ENCODE data around the gene LOC128125822.
A peak's percentile ranks its signal among the peaks of the same experiment; 100 is the strongest.
"Not testable (repeated sequence)": the region's sequence is repeated elsewhere in the genome, so short reads cannot be mapped to it uniquely, and the experiment has no call there.

LOC128125822 gene

GRCh38 chr6:63580704-63580961 lies 8.4 kb downstream of the LOC128125822 start:
- peaks cover 51 to 54% of the 10 kb centered on the region in 2 donors for H3K36me3 ChIP-seq (ENCODE audit: control insufficient read depth in 2 of 2, insufficient read depth in 2 of 2, low read length in 2 of 2)
- no peaks in the 10 kb centered on the region for H3K9me3 ChIP-seq (ENCODE audit: control insufficient read depth in 2 of 2, low read length in 2 of 2)
- no peaks in the 10 kb centered on the region for H3K27me3 ChIP-seq (ENCODE audit: control insufficient read depth in 2 of 2, insufficient read depth in 2 of 2, low read length in 2 of 2)
- H3K4me3 ChIP-seq (ENCODE audit: low read length in 2 of 2) = no peak overlapping the region
- H3K27ac ChIP-seq (ENCODE audit: low read depth in 2 of 2, low read length in 2 of 2) = no peak overlapping the region
- no peak overlapping the region for H3K9ac ChIP-seq (ENCODE audit: low read depth in 1 of 2, low read length in 2 of 2)
- H3K4me1 ChIP-seq (ENCODE audit: control insufficient read depth in 2 of 2, insufficient read depth in 2 of 2, low read length in 2 of 2) = peaks cover 0 to 9% of the 10 kb centered on the region in 2 donors

- H3K27ac ChIP-seq (ENCODE audit: low read depth in 2 of 2, low read length in 2 of 2) = no peak overlapping the region
Observed at GRCh38 chr6:63581355-63582013, 9.2 kb downstream of the LOC128125822 start.

DNA sequence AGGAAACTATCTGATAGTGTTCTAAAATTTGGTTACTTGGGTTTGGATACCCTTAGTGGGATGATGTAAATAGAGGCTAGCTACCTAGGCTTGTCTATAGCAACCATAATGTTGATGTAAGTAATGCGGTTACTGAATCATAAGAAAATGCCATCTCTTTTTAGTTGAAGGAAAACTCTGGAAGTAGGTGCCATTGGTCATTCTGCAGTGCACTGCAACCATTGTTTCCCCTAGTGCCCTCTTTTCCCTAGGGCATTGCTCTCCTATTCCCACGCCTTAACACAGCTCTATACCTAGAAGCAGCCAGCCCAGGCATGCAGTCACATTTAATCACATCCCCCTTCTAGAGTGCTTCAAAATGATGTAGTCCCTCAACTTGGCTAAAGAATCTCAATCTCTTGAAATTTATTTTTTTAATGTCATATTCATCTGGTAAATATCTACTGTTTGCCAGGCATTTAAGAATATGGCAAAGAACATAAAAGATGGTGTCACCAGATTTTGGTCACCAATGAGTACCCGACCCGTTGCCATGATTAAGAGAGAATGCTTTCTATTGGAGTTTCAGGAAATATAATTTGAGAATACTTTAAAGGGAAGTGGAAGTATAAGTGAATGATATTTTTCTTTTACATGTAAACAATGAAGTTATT lies 10.4 kb downstream of the LOC128125822 start:
- H3K9ac ChIP-seq (ENCODE audit: low read depth in 1 of 2, low read length in 2 of 2) = no peak overlapping the region
- no peaks in the 10 kb centered on the region for H3K27me3 ChIP-seq (ENCODE audit: control insufficient read depth in 2 of 2, insufficient read depth in 2 of 2, low read length in 2 of 2)
- no peak overlapping the region for H3K4me3 ChIP-seq (ENCODE audit: low read length in 2 of 2)
- no peaks in the 10 kb centered on the region for H3K9me3 ChIP-seq (ENCODE audit: control insufficient read depth in 2 of 2, low read length in 2 of 2)
- H3K27ac ChIP-seq (ENCODE audit: low read depth in 2 of 2, low read length in 2 of 2) = no peak overlapping the region
- peaks cover 41% of the 10 kb centered on the region in 2 donors for H3K36me3 ChIP-seq (ENCODE audit: control insufficient read depth in 2 of 2, insufficient read depth in 2 of 2, low read length in 2 of 2)
- peaks cover 0 to 7% of the 10 kb centered on the region in 2 donors for H3K4me1 ChIP-seq (ENCODE audit: control insufficient read depth in 2 of 2, insufficient read depth in 2 of 2, low read length in 2 of 2)

More at GRCh38 chr6:63581355-63582013, 9.2 kb downstream of the LOC128125822 start:
- Histone ChIP-seq H3K27me3 (ENCODE audit: control insufficient read depth in 2 of 2, insufficient read depth in 2 of 2, low read length in 2 of 2) (no peaks in the 10 kb centered on the region), H3K9me3 (ENCODE audit: control insufficient read depth in 2 of 2, low read length in 2 of 2) (no peaks in the 10 kb centered on the region), H3K4me1 (ENCODE audit: control insufficient read depth in 2 of 2, insufficient read depth in 2 of 2, low read length in 2 of 2) (peaks cover 0 to 7% of the 10 kb centered on the region in 2 donors), H3K4me3 (ENCODE audit: low read length in 2 of 2) (no peak overlapping the region), H3K36me3 (ENCODE audit: control insufficient read depth in 2 of 2, insufficient read depth in 2 of 2, low read length in 2 of 2) (peaks cover 51 to 52% of the 10 kb centered on the region in 2 donors), H3K9ac (ENCODE audit: low read depth in 1 of 2, low read length in 2 of 2) (no peak overlapping the region)

- Histone ChIP-seq H3K4me1 (ENCODE audit: control insufficient read depth in 2 of 2, insufficient read depth in 2 of 2, low read length in 2 of 2) (peaks cover 0 to 7% of the 10 kb centered on the region in 2 donors), H3K27me3 (ENCODE audit: control insufficient read depth in 2 of 2, insufficient read depth in 2 of 2, low read length in 2 of 2) (no peaks in the 10 kb centered on the region), H3K27ac (ENCODE audit: low read depth in 2 of 2, low read length in 2 of 2) (no peak overlapping the region), H3K9me3 (ENCODE audit: control insufficient read depth in 2 of 2, low read length in 2 of 2) (no peaks in the 10 kb centered on the region), H3K9ac (ENCODE audit: low read depth in 1 of 2, low read length in 2 of 2) (no peak overlapping the region), H3K36me3 (ENCODE audit: control insufficient read depth in 2 of 2, insufficient read depth in 2 of 2, low read length in 2 of 2) (peaks cover 28 to 30% of the 10 kb centered on the region in 2 donors), H3K4me3 (ENCODE audit: low read length in 2 of 2) (no peak overlapping the region)
Observed at GRCh38 chr6:63584125-63584514, 11.8 kb downstream of the LOC128125822 start.

GRCh38 chr6:63584566-63584965 lies 12.3 kb downstream of the LOC128125822 start:
- peaks cover 0 to 7% of the 10 kb centered on the region in 2 donors for H3K4me1 ChIP-seq (ENCODE audit: control insufficient read depth in 2 of 2, insufficient read depth in 2 of 2, low read length in 2 of 2)
- no peak overlapping the region for H3K9ac ChIP-seq (ENCODE audit: low read depth in 1 of 2, low read length in 2 of 2)
- H3K27ac ChIP-seq (ENCODE audit: low read depth in 2 of 2, low read length in 2 of 2) = no peak overlapping the region
- H3K4me3 ChIP-seq (ENCODE audit: low read length in 2 of 2) = no peak overlapping the region
- peaks cover 23 to 26% of the 10 kb centered on the region in 2 donors for H3K36me3 ChIP-seq (ENCODE audit: control insufficient read depth in 2 of 2, insufficient read depth in 2 of 2, low read length in 2 of 2)
- H3K9me3 ChIP-seq (ENCODE audit: control insufficient read depth in 2 of 2, low read length in 2 of 2) = no peaks in the 10 kb centered on the region
- no peaks in the 10 kb centered on the region for H3K27me3 ChIP-seq (ENCODE audit: control insufficient read depth in 2 of 2, insufficient read depth in 2 of 2, low read length in 2 of 2)

DNA sequence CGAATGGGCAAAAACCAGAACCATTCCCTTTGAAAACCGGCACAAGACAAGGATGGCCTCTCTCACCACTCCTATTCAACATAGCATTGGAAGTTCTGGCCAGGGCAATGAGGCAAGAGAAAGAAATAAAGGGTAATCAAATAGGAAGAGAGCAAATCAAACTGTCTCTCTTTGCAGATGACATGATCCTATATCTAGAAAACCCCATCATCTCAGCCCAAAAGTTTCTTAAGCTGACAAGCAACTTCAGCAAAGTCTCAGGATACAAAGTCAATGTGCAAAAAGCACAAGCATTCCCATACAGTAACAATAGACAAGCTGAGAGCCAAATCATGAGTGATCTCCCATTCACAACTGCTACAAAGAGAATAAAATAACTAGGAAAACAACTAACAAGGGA lies 13.4 kb downstream of the LOC128125822 start:
- peaks cover 12 to 15% of the 10 kb centered on the region in 2 donors for H3K36me3 ChIP-seq (ENCODE audit: control insufficient read depth in 2 of 2, insufficient read depth in 2 of 2, low read length in 2 of 2)
- H3K9ac ChIP-seq (ENCODE audit: low read depth in 1 of 2, low read length in 2 of 2); H3K27ac ChIP-seq (ENCODE audit: low read depth in 2 of 2, low read length in 2 of 2); H3K4me3 ChIP-seq (ENCODE audit: low read length in 2 of 2); H3K9me3 ChIP-seq (ENCODE audit: control insufficient read depth in 2 of 2, low read length in 2 of 2); H3K27me3 ChIP-seq (ENCODE audit: control insufficient read depth in 2 of 2, insufficient read depth in 2 of 2, low read length in 2 of 2); H3K4me1 ChIP-seq (ENCODE audit: control insufficient read depth in 2 of 2, insufficient read depth in 2 of 2, low read length in 2 of 2): not testable (repeated sequence)

- no peak overlapping the region for H3K9ac ChIP-seq (ENCODE audit: low read depth in 1 of 2, low read length in 2 of 2)
- no peaks in the 10 kb centered on the region for H3K4me1 ChIP-seq (ENCODE audit: control insufficient read depth in 2 of 2, insufficient read depth in 2 of 2, low read length in 2 of 2)
- H3K36me3 ChIP-seq (ENCODE audit: control insufficient read depth in 2 of 2, insufficient read depth in 2 of 2, low read length in 2 of 2) = no peaks in the 10 kb centered on the region
- H3K27me3 ChIP-seq (ENCODE audit: control insufficient read depth in 2 of 2, insufficient read depth in 2 of 2, low read length in 2 of 2) = no peaks in the 10 kb centered on the region
- no peak overlapping the region for H3K4me3 ChIP-seq (ENCODE audit: low read length in 2 of 2)
- H3K27ac ChIP-seq (ENCODE audit: low read depth in 2 of 2, low read length in 2 of 2) = no peak overlapping the region
- no peaks in the 10 kb centered on the region for H3K9me3 ChIP-seq (ENCODE audit: control insufficient read depth in 2 of 2, low read length in 2 of 2)
Observed at GRCh38 chr6:63589952-63590411, 17.7 kb downstream of the LOC128125822 start.

DNA sequence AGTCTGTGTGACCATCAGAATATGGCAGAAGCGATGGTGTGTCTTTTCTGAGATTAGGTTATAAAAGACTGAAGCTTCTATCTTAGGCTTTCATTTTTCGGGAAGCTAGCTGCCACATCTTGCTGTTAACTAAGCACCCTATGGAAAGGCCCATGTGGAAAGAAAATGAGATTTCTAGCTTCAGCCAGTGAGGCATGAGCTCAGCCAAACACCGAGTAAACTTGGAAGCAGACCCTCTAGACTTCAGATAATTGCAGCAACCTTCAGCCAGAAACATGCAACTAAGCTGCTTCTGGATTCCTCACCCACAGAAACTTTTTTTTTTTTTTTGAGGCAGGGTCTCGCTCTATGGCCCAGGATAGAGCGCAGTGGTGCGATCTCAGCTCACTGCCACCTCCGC lies 20.6 kb downstream of the LOC128125822 start:
- Histone ChIP-seq H3K27ac (ENCODE audit: low read depth in 2 of 2, low read length in 2 of 2) (no peak overlapping the region), H3K4me3 (ENCODE audit: low read length in 2 of 2) (no peak overlapping the region), H3K27me3 (ENCODE audit: control insufficient read depth in 2 of 2, insufficient read depth in 2 of 2, low read length in 2 of 2) (no peaks in the 10 kb centered on the region), H3K4me1 (ENCODE audit: control insufficient read depth in 2 of 2, insufficient read depth in 2 of 2, low read length in 2 of 2) (peaks cover 0 to 4% of the 10 kb centered on the region in 2 donors), H3K36me3 (ENCODE audit: control insufficient read depth in 2 of 2, insufficient read depth in 2 of 2, low read length in 2 of 2) (no peaks in the 10 kb centered on the region), H3K9me3 (ENCODE audit: control insufficient read depth in 2 of 2, low read length in 2 of 2) (no peaks in the 10 kb centered on the region), H3K9ac (ENCODE audit: low read depth in 1 of 2, low read length in 2 of 2) (no peak overlapping the region)

DNA sequence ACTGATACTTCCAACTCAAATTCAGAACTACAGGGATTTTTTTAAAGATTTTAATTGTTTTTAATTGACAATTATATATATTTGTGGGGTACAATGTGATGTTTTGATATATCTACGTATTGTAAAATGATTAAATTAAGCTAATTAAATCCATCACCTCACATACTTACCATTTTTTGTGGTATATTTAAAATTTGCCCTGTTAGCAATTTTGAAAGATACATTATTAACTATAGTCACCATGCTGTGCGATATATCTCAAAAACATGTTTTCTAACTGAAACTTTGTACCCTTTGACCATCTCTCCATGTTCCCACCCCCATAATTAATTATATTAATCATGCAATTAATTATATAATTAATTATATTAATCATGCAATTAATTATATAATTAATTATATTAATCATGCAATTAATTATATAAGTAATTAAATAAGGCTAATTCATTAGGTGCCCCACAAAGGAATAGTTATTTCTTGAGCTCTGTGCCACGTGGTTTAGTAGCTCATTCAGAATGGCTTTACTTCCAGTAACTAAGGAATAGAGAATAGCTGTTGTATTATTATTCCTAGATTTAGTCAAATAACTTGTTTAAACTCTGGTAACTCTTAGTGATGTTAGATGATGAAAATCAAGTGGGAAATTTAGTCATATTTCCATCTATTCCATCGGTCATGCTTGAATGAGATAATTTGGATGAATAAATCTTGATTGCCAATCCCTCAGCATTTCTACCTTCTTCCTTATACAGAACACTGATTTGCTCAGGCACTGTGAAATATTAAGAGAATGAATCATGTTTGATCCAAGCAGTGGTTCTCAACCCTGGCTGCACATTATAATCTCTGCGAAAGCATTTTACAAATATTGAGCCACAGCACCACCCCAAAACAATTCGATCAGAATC lies 25.1 kb downstream of the LOC128125822 start:
- H3K9ac ChIP-seq (ENCODE audit: low read depth in 1 of 2, low read length in 2 of 2) = peak overlapping the region in 1 of 2 donors; percentile 69
- peaks cover 0 to 5% of the 10 kb centered on the region in 2 donors for H3K4me1 ChIP-seq (ENCODE audit: control insufficient read depth in 2 of 2, insufficient read depth in 2 of 2, low read length in 2 of 2)
- no peaks in the 10 kb centered on the region for H3K36me3 ChIP-seq (ENCODE audit: control insufficient read depth in 2 of 2, insufficient read depth in 2 of 2, low read length in 2 of 2)
- H3K9me3 ChIP-seq (ENCODE audit: control insufficient read depth in 2 of 2, low read length in 2 of 2) = no peaks in the 10 kb centered on the region
- no peaks in the 10 kb centered on the region for H3K27me3 ChIP-seq (ENCODE audit: control insufficient read depth in 2 of 2, insufficient read depth in 2 of 2, low read length in 2 of 2)
- peak overlapping the region; percentile 77 to 92 for H3K4me3 ChIP-seq (ENCODE audit: low read length in 2 of 2)
- H3K27ac ChIP-seq (ENCODE audit: low read depth in 2 of 2, low read length in 2 of 2) = peak overlapping the region in 1 of 2 donors; percentile 29

All from mucosa of rectum (tissue), 2 donors.